Sigmoid colon (tissue), 7 donors: ENCODE results near the gene U2AF2. TPM values are rescaled to one million over a fixed set of nuclear protein-coding genes. Genes with fewer than 3 reads are reported as not detected.

Source experiments
- DNase-seq: peaks from one replicate; pipeline ENCODE4 v3.0.0-alpha.2; 2019
- H3K27ac ChIP-seq, 4 donors: fragments of 200-600 bp; sonication (generic); one replicate each; pipeline ENCODE4 v1.5.1; 2016 to 2019; ENCODE audit warnings: mild to moderate bottlenecking in 1 of 4
- H3K27me3 ChIP-seq, 3 donors: fragments of 200-600 bp; sonication (generic); one replicate each; pipeline ENCODE4 v1.5.1; 2019; ENCODE audit warnings: mild to moderate bottlenecking in 1 of 3
- H3K36me3 ChIP-seq, 4 donors: fragments of 200-600 bp; sonication (generic); one replicate each; pipeline ENCODE4 v1.5.1; 2016 to 2019
- H3K4me1 ChIP-seq, 4 donors: fragments of 200-600 bp; sonication (generic); one replicate each; pipeline ENCODE4 v1.5.1; 2017 to 2019
- H3K4me3 ChIP-seq, 4 donors: fragments of 200-600 bp; sonication (generic); one replicate each; pipeline ENCODE4 v1.5.1; 2017 to 2019; ENCODE audit warnings: mild to moderate bottlenecking in 2 of 4, moderate library complexity in 1 of 4
- H3K9me3 ChIP-seq, 4 donors: fragments of 200-600 bp in 3 of 4; sonication (generic) in 3 of 4; one replicate each; pipeline versions ENCODE4 v1.5.1 to v1.6.1; 2013 to 2019
- CTCF ChIP-seq, 4 experiments: fragments of 450-650 bp in 3 of 4; fragments of 200-600 bp in 1 of 4; IDR thresholded peaks; one replicate each; pipeline ENCODE4 v1.5.1; 2016 to 2019; ENCODE audit warnings: antibody characterized with exemption in 4 of 4, mild to moderate bottlenecking in 3 of 4, moderate library complexity in 2 of 4
- EP300 ChIP-seq, 4 donors: sonication (generic); formaldehyde crosslinking; IDR thresholded peaks; one replicate each; pipeline ENCODE4 v1.6.1; 2017; ENCODE audit warnings: antibody characterized with exemption in 4 of 4
- POLR2A ChIP-seq, 2 donors: fragments of 450-650 bp; IDR thresholded peaks; one replicate each; pipeline ENCODE4 v1.6.1; 2016; ENCODE audit warnings: antibody characterized with exemption in 2 of 2, mild to moderate bottlenecking in 2 of 2, moderate library complexity in 2 of 2
- POLR2AphosphoS5 ChIP-seq, 4 donors: sonication (generic); formaldehyde crosslinking; IDR thresholded peaks; one replicate each; pipeline ENCODE4 v1.6.1; 2017; ENCODE audit warnings: antibody characterized with exemption in 4 of 4
- WGBS, 2 donors: extraction: QIAGEN DNeasy Blood & Tissue Kit; methylation state at CpG; one replicate each; pipeline ENCODE4 v1.1.7; 2013; 5-methylcytosine and 5-hydroxymethylcytosine counted together
- intact Hi-C: fragments of 100-400 bp; cut with DNase I; formaldehyde crosslinking; loops from one replicate; pipeline ENCODE4 v1.15.1; 2023
- polyA plus RNA-seq, 3 donors: library from polyadenylated mRNA; stranded (reverse); fragments of 200-250 nt; gene quantifications; one replicate each; pipeline ENCODE4 v1.2.3, GENCODE V29; 2013
- small RNA-seq, 3 donors: library from RNA; depleted of rRNA; stranded (forward); fragments of <200 nt; gene quantifications; one replicate each; pipeline ENCODE3, GENCODE V24; 2016
- total RNA-seq, 4 donors: library from RNA; depleted of rRNA; stranded (reverse); fragments of >200 nt; gene quantifications; one replicate each; pipeline ENCODE4 v1.1.0, GENCODE V29; 2016
- donor health status: healthy with polysubstance abuse.
- donor health status: Bipolar disorder and iron deficiency.
- donor health status: healthy.

The U2AF2 gene
- total and polyA plus RNA-seq, 7 donors = 52.1 to 162 (median 79.7) TPM

DNA sequence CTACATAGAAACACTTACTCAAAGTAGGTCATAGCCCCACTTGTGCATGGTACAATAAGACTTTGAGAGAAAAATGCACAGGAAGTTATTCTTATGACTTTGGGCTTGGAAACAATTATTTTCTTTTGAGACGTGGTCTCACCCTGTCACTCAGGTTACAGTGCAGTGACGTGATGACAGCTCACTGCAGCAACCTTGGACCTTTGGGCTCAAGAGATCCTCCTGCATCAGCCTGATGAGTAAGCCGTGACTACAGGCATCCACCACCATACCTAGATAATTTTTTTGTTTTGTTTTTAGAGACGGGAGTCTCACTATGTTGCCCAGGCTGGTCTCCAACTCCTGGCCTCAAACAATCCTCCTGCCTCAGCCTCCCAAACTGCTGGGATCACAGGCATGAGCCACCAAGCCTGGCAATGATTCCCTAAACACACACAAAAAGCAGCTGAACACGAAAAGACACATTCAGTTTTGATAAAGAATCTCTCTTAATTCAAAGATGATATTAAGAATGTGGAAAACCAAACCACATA is 65.4 kb downstream of the U2AF2 start:
- no peak for DNase-seq
- Histone ChIP-seq H3K36me3 (no peaks in the 10 kb centered on the region), H3K4me1 (no peaks in the 10 kb centered on the region), H3K27ac (no peak overlapping the region), H3K4me3 (no peak overlapping the region), H3K9me3 (peaks cover 0 to 7% (median 3%) of the 10 kb centered on the region in 4 donors), H3K27me3 (peaks cover 0 to 48% (median 17%) of the 10 kb centered on the region in 3 donors)
- 72 to 78% methylated on average over 5 of the region's 5 CpGs for WGBS, 2 donors
- intact Hi-C loops = no loop called here
- TF ChIP-seq CTCF (IDR thresholded peaks at IDR 0.05) (no peak), POLR2AphosphoS5 (IDR thresholded peaks at IDR 0.05) (no peak), POLR2A (IDR thresholded peaks at IDR 0.05) (no peak), EP300 (IDR thresholded peaks at IDR 0.05) (no peak)

- Histone ChIP-seq H3K4me1 (no peaks in the 10 kb centered on the region), H3K27me3 (peaks cover 0 to 46% (median 17%) of the 10 kb centered on the region in 3 donors), H3K9me3 (peaks cover 0 to 7% (median 3%) of the 10 kb centered on the region in 4 donors), H3K36me3 (no peaks in the 10 kb centered on the region), H3K4me3 (no peak overlapping the region), H3K27ac (no peak overlapping the region)
- 91 to 94% methylated on average over 3 of the region's 3 CpGs for WGBS, 2 donors
- TF ChIP-seq POLR2AphosphoS5 (IDR thresholded peaks at IDR 0.05) (no peak), EP300 (IDR thresholded peaks at IDR 0.05) (no peak), POLR2A (IDR thresholded peaks at IDR 0.05) (no peak), CTCF (IDR thresholded peaks at IDR 0.05) (no peak)
- DNase-seq = no peak
- intact Hi-C loops = no loop called here
Measured at GRCh38 chr19:55720801-55721200, 66.0 kb downstream of the U2AF2 start.

DNA sequence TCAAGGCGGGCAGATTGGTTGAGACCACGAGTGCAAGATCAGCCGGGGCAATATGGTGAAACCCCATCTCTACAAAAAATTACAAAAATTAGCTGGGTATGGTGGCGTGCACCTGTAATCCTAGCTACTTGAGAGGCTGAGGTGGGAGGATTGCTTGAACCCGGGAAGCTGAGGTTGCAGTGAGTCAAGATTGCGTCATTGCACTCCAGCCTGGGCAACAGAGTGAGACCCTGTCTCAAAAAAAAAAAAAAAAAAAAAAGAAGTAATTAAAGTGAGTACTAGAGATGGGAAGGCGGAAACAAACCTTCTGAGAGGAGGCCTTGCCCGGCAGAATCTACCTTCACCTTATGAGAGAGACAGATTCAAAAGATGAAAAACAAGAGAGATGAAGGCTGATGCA is 68.7 kb downstream of the U2AF2 start:
- no peak overlapping the region for H3K4me3 ChIP-seq
- intact Hi-C loops = no loop called here
- WGBS, 2 donors = 89 to 90% methylated on average over 8 of the region's 8 CpGs
- H3K36me3 ChIP-seq = no peaks in the 10 kb centered on the region
- DNase-seq = no peak
- peaks cover 0 to 31% (median 16%) of the 10 kb centered on the region in 3 donors for H3K27me3 ChIP-seq
- H3K27ac ChIP-seq = no peak overlapping the region
- no peaks in the 10 kb centered on the region for H3K4me1 ChIP-seq
- peaks cover 0 to 7% (median 3%) of the 10 kb centered on the region in 4 donors for H3K9me3 ChIP-seq
- TF ChIP-seq CTCF (IDR thresholded peaks at IDR 0.05) (no peak), EP300 (IDR thresholded peaks at IDR 0.05) (no peak), POLR2AphosphoS5 (IDR thresholded peaks at IDR 0.05) (no peak), POLR2A (IDR thresholded peaks at IDR 0.05) (no peak)

Small RNA genes lying within 50 kb of the gene (small RNA-seq; reads per million reads assigned to genes)
- gene AC010525.2 = 0 reads per million in 3 donors

Other genes starting within 250 kb of the U2AF2 start
- 10 to 100 TPM; 11.8 to 23.9 (median 14.8) TPM for gene UBE2S, start 247.2 kb upstream of the U2AF2 start, total RNA-seq
- gene UBE2S, start 247.2 kb upstream of the U2AF2 start, polyA plus RNA-seq = 10 to 100 TPM in 2 of 3 donors, 1 to 10 TPM in 1; 6.6 to 32.6 (median 16.2) TPM
- gene SHISA7, start 211.7 kb upstream of the U2AF2 start, total RNA-seq = under 1 TPM in 3 of 4 donors, not detected in 1; 0.28 to 0.41 (median 0.36) TPM
- gene SHISA7, start 211.7 kb upstream of the U2AF2 start, polyA plus RNA-seq = under 1 TPM in 1 of 3 donors, not detected in 2; 0.04 TPM
- 100 to 1,000 TPM in 2 of 4 donors, 10 to 100 TPM in 2; 90.3 to 114 (median 101) TPM for gene ISOC2, start 193.4 kb upstream of the U2AF2 start, total RNA-seq
- gene ISOC2, start 193.4 kb upstream of the U2AF2 start, polyA plus RNA-seq = 100 to 1,000 TPM; 147 to 173 (median 162) TPM
- gene C19orf85, start 190.3 kb upstream of the U2AF2 start, total RNA-seq = not detected
- gene C19orf85, start 190.3 kb upstream of the U2AF2 start, polyA plus RNA-seq = under 1 TPM in 1 of 3 donors, not detected in 2; 0.07 TPM
- gene ZNF628, start 178.4 kb upstream of the U2AF2 start, total RNA-seq = 10 to 100 TPM in 1 of 4 donors, 1 to 10 TPM in 3; 1.4 to 15.0 (median 3.7) TPM
- gene ZNF628, start 178.4 kb upstream of the U2AF2 start, polyA plus RNA-seq = 10 to 100 TPM in 1 of 3 donors, 1 to 10 TPM in 2; 1.8 to 10.1 (median 2.5) TPM
- gene NAT14, start 169.8 kb upstream of the U2AF2 start, total RNA-seq = 10 to 100 TPM in 1 of 4 donors, 1 to 10 TPM in 3; 6.4 to 10.5 (median 8.4) TPM
- gene NAT14, start 169.8 kb upstream of the U2AF2 start, polyA plus RNA-seq = 10 to 100 TPM in 1 of 3 donors, 1 to 10 TPM in 2; 1.4 to 13.7 (median 2.4) TPM
- gene SSC5D, start 166.6 kb upstream of the U2AF2 start, total RNA-seq = 10 to 100 TPM in 3 of 4 donors, 1 to 10 TPM in 1; 9.9 to 66.7 (median 19.2) TPM
- 1 to 10 TPM in 2 of 3 donors, not detected in 1; 1.2 to 3.8 TPM for gene SSC5D, start 166.6 kb upstream of the U2AF2 start, polyA plus RNA-seq
- gene SBK2, start 117.9 kb upstream of the U2AF2 start, total RNA-seq = not detected
- gene SBK2, start 117.9 kb upstream of the U2AF2 start, polyA plus RNA-seq = not detected
- gene SBK3, start 109.5 kb upstream of the U2AF2 start, total RNA-seq = under 1 TPM in 1 of 4 donors, not detected in 3; 0.36 TPM
- under 1 TPM in 1 of 3 donors, not detected in 2; 0.23 TPM for gene SBK3, start 109.5 kb upstream of the U2AF2 start, polyA plus RNA-seq
- 1 to 10 TPM; 1.4 to 3.0 (median 2.2) TPM for gene ZNF579, start 74.2 kb upstream of the U2AF2 start, total RNA-seq
- gene ZNF579, start 74.2 kb upstream of the U2AF2 start, polyA plus RNA-seq = 1 to 10 TPM in 2 of 3 donors, under 1 TPM in 1; 0.69 to 4.0 (median 1.8) TPM
- 1 to 10 TPM; 3.5 to 9.6 (median 9.1) TPM for gene FIZ1, start 55.5 kb upstream of the U2AF2 start, total RNA-seq
- 1 to 10 TPM; 5.3 to 9.0 (median 7.2) TPM for gene FIZ1, start 55.5 kb upstream of the U2AF2 start, polyA plus RNA-seq
- 10 to 100 TPM; 24.5 to 37.1 (median 31.3) TPM for gene ZNF524, start 54.7 kb upstream of the U2AF2 start, total RNA-seq
- gene ZNF524, start 54.7 kb upstream of the U2AF2 start, polyA plus RNA-seq = 10 to 100 TPM; 44.1 to 49.2 (median 45.5) TPM
- gene ZNF865, start 49.4 kb upstream of the U2AF2 start, total RNA-seq = 1 to 10 TPM; 2.3 to 8.6 (median 3.4) TPM
- gene ZNF865, start 49.4 kb upstream of the U2AF2 start, polyA plus RNA-seq = 1 to 10 TPM; 2.4 to 9.3 (median 3.0) TPM
- 1 to 10 TPM; 2.8 to 9.1 (median 3.7) TPM for gene ZNF784, start 30.5 kb upstream of the U2AF2 start, total RNA-seq
- gene ZNF784, start 30.5 kb upstream of the U2AF2 start, polyA plus RNA-seq = 1 to 10 TPM; 7.2 to 8.2 (median 7.2) TPM
- 10 to 100 TPM; 23.5 to 45.5 (median 31.1) TPM for gene ZNF580, start 14.0 kb upstream of the U2AF2 start, total RNA-seq
- 10 to 100 TPM; 10.4 to 27.9 (median 13.8) TPM for gene ZNF580, start 14.0 kb upstream of the U2AF2 start, polyA plus RNA-seq
- gene ZNF581, start 11.4 kb upstream of the U2AF2 start, total RNA-seq = 10 to 100 TPM; 18.2 to 43.2 (median 24.5) TPM
- 10 to 100 TPM; 17.1 to 24.4 (median 23.4) TPM for gene ZNF581, start 11.4 kb upstream of the U2AF2 start, polyA plus RNA-seq
- gene CCDC106, start 6.8 kb upstream of the U2AF2 start, total RNA-seq = 10 to 100 TPM; 16.6 to 22.9 (median 20.2) TPM
- 10 to 100 TPM in 2 of 3 donors, 1 to 10 TPM in 1; 5.5 to 10.8 (median 10.0) TPM for gene CCDC106, start 6.8 kb upstream of the U2AF2 start, polyA plus RNA-seq
- gene EPN1, start 20.2 kb downstream of the U2AF2 start, total RNA-seq = 10 to 100 TPM; 22.8 to 54.3 (median 34.6) TPM
- gene EPN1, start 20.2 kb downstream of the U2AF2 start, polyA plus RNA-seq = 100 to 1,000 TPM; 137 to 162 (median 146) TPM
- not detected for gene NLRP9, start 83.4 kb downstream of the U2AF2 start, total RNA-seq
- gene NLRP9, start 83.4 kb downstream of the U2AF2 start, polyA plus RNA-seq = not detected
- not detected for gene RFPL4A, start 104.1 kb downstream of the U2AF2 start, total RNA-seq
- under 1 TPM in 1 of 3 donors, not detected in 2; 0.19 TPM for gene RFPL4A, start 104.1 kb downstream of the U2AF2 start, polyA plus RNA-seq
- gene RFPL4AL1, start 114.1 kb downstream of the U2AF2 start, total RNA-seq = not detected
- under 1 TPM in 1 of 3 donors, not detected in 2; 0.12 TPM for gene RFPL4AL1, start 114.1 kb downstream of the U2AF2 start, polyA plus RNA-seq
- gene NLRP11, start 177.0 kb downstream of the U2AF2 start, total RNA-seq = not detected
- under 1 TPM in 1 of 3 donors, not detected in 2; 0.04 TPM for gene NLRP11, start 177.0 kb downstream of the U2AF2 start, polyA plus RNA-seq
- gene NLRP4, start 181.5 kb downstream of the U2AF2 start, total RNA-seq = not detected
- under 1 TPM in 1 of 3 donors, not detected in 2; 0.17 TPM for gene NLRP4, start 181.5 kb downstream of the U2AF2 start, polyA plus RNA-seq